ENCODE data around the gene OR8K3. TPM values are rescaled to one million over a fixed set of nuclear protein-coding genes. Genes with fewer than 3 reads are reported as not detected.

Gene OR8K3
- total and polyA plus RNA-seq, 4 donors, result not detected

DNA sequence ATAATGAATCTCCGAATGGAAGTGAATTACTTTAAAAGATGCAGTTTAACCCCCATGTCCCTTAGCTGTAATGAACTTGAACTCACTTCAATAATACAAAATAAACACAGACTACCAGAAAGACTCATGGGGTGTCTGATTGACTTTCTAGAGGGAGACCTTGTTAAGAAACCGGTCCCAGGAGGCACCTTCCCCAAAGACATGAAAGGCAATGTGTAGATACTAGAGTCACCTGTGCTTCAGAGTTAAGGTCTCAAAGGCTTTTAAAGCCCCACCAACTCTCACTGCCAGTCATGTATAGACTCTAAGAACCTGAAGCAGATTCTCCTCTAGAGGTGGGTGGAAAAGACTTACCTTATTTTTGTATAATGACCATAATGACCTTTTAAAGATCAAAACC, 39.0 kb downstream of the OR8K3 start, which contains the start of gene OR8J1:
Gene OR8J1, plus strand, starts transcription at position 301 of the 400 bp plus-strand sequence. CDS start 5,956 bp downstream, outside the sequence.
- WGBS (ENCODE audit: insufficient coverage), result no CpG with 5 or more reads among the region's 2 CpGs
- Histone ChIP-seq H3K27me3 (ENCODE audit: control insufficient read depth, insufficient read depth, low read length) (no peaks in the 10 kb centered on the region), H3K36me3 (ENCODE audit: control insufficient read depth, insufficient read depth, low read length) (no peaks in the 10 kb centered on the region), H3K9me3 (ENCODE audit: control insufficient read depth, insufficient read depth, low read length) (no peaks in the 10 kb centered on the region), H3K27ac (ENCODE audit: low read depth, low read length) (no peak within 1 kb of the TSS), H3K4me1 (ENCODE audit: control insufficient read depth, insufficient read depth, low read length) (no peaks in the 10 kb centered on the region), H3K4me3 (ENCODE audit: low read depth, low read length) (no peak within 1 kb of the TSS)
- DNase-seq (ENCODE audit: low read depth in 4 of 6, low spot score in 6 of 6), result no peak

Other genes starting within 250 kb of the OR8K3 start
- gene OR8I2, start 221.8 kb upstream of the OR8K3 start, total RNA-seq, result not detected
- gene OR8I2, start 221.8 kb upstream of the OR8K3 start, polyA plus RNA-seq (ENCODE audit: insufficient read length in 2 of 2), result not detected
- not detected for gene OR8H2, start 211.5 kb upstream of the OR8K3 start, total RNA-seq
- not detected for gene OR8H2, start 211.5 kb upstream of the OR8K3 start, polyA plus RNA-seq (ENCODE audit: insufficient read length in 2 of 2)
- not detected for gene OR8H3, start 192.8 kb upstream of the OR8K3 start, total RNA-seq
- gene OR8H3, start 192.8 kb upstream of the OR8K3 start, polyA plus RNA-seq (ENCODE audit: insufficient read length in 2 of 2), result not detected
- not detected for gene OR8J3, start 174.9 kb upstream of the OR8K3 start, total RNA-seq
- not detected for gene OR8J3, start 174.9 kb upstream of the OR8K3 start, polyA plus RNA-seq (ENCODE audit: insufficient read length in 2 of 2)
- not detected for gene OR8K5, start 154.8 kb upstream of the OR8K3 start, total RNA-seq
- gene OR8K5, start 154.8 kb upstream of the OR8K3 start, polyA plus RNA-seq (ENCODE audit: insufficient read length in 2 of 2), result not detected
- gene OR5J2, start 138.5 kb upstream of the OR8K3 start, total RNA-seq, result not detected
- not detected for gene OR5J2, start 138.5 kb upstream of the OR8K3 start, polyA plus RNA-seq (ENCODE audit: insufficient read length in 2 of 2)
- not detected for gene OR5T2, start 80.9 kb upstream of the OR8K3 start, total RNA-seq
- not detected for gene OR5T2, start 80.9 kb upstream of the OR8K3 start, polyA plus RNA-seq (ENCODE audit: insufficient read length in 2 of 2)
- not detected for gene OR5T3, start 62.9 kb upstream of the OR8K3 start, total RNA-seq
- gene OR5T3, start 62.9 kb upstream of the OR8K3 start, polyA plus RNA-seq (ENCODE audit: insufficient read length in 2 of 2), result not detected
- not detected for gene OR5T1, start 41.0 kb upstream of the OR8K3 start, total RNA-seq
- not detected for gene OR5T1, start 41.0 kb upstream of the OR8K3 start, polyA plus RNA-seq (ENCODE audit: insufficient read length in 2 of 2)
- not detected for gene OR8H1, start 22.9 kb upstream of the OR8K3 start, total RNA-seq
- not detected for gene OR8H1, start 22.9 kb upstream of the OR8K3 start, polyA plus RNA-seq (ENCODE audit: insufficient read length in 2 of 2)
- gene OR8K1, start 30.9 kb downstream of the OR8K3 start, total RNA-seq, result not detected
- gene OR8K1, start 30.9 kb downstream of the OR8K3 start, polyA plus RNA-seq (ENCODE audit: insufficient read length in 2 of 2), result not detected
- gene OR8J1, start 39.1 kb downstream of the OR8K3 start, total RNA-seq, result not detected
- gene OR8J1, start 39.1 kb downstream of the OR8K3 start, polyA plus RNA-seq (ENCODE audit: insufficient read length in 2 of 2), result not detected
- gene OR8U1, start 60.5 kb downstream of the OR8K3 start, total RNA-seq, result not detected
- not detected for gene OR8U1, start 60.5 kb downstream of the OR8K3 start, polyA plus RNA-seq (ENCODE audit: insufficient read length in 2 of 2)
- not detected for gene OR5AL1, start 97.6 kb downstream of the OR8K3 start, total RNA-seq
- gene OR5AL1, start 97.6 kb downstream of the OR8K3 start, polyA plus RNA-seq (ENCODE audit: insufficient read length in 2 of 2), result not detected
- not detected for gene OR5M3, start 158.2 kb downstream of the OR8K3 start, total RNA-seq
- gene OR5M3, start 158.2 kb downstream of the OR8K3 start, polyA plus RNA-seq (ENCODE audit: insufficient read length in 2 of 2), result not detected
- not detected for gene OR5M8, start 176.2 kb downstream of the OR8K3 start, total RNA-seq
- not detected for gene OR5M8, start 176.2 kb downstream of the OR8K3 start, polyA plus RNA-seq (ENCODE audit: insufficient read length in 2 of 2)
- gene OR5M11, start 228.1 kb downstream of the OR8K3 start, total RNA-seq, result not detected
- not detected for gene OR5M11, start 228.1 kb downstream of the OR8K3 start, polyA plus RNA-seq (ENCODE audit: insufficient read length in 2 of 2)

All from spinal cord (tissue), 10 donors.